Urinary bladder (tissue), 4 donors: ENCODE results near the gene RASSF3. TPM values are rescaled to one million over a fixed set of nuclear protein-coding genes. Genes with fewer than 3 reads are reported as not detected.

Experiments
- DNase-seq: peaks from one replicate; pipeline ENCODE4 v3.0.0-alpha.2; 2015; ENCODE audit errors: extremely low spot score
- H3K27ac ChIP-seq: one replicate; pipeline ENCODE4 v1.5.1; 2013; ENCODE audit warnings: low read depth, mild to moderate bottlenecking, moderate library complexity
- H3K36me3 ChIP-seq: one replicate; pipeline ENCODE4 v1.6.1; 2013; ENCODE audit warnings: mild to moderate bottlenecking, moderate library complexity; ENCODE audit not compliant: insufficient read depth
- H3K4me1 ChIP-seq: one replicate; pipeline ENCODE4 v1.6.1; 2013; ENCODE audit warnings: mild to moderate bottlenecking, moderate library complexity; ENCODE audit not compliant: insufficient read depth
- H3K4me3 ChIP-seq: one replicate; pipeline ENCODE4 v1.5.1; 2013; ENCODE audit warnings: low read depth, low read length
- WGBS: extraction: QIAGEN DNeasy Blood & Tissue Kit; methylation state at CpG from one replicate; pipeline ENCODE4 v1.1.7; 2013; 5-methylcytosine and 5-hydroxymethylcytosine counted together
- polyA plus RNA-seq: library from polyadenylated mRNA; stranded (reverse); fragments of 200-250 nt; gene quantifications from one replicate; pipeline ENCODE4 v1.2.3, GENCODE V29; 2013
- total RNA-seq: library from RNA; depleted of rRNA; stranded (reverse); fragments of >200 nt; gene quantifications from one replicate; pipeline ENCODE4 v1.2.3, GENCODE V29; 2014
- donor health status: healthy with polysubstance abuse.
- donor health status: healthy.

The RASSF3 gene, protein sequence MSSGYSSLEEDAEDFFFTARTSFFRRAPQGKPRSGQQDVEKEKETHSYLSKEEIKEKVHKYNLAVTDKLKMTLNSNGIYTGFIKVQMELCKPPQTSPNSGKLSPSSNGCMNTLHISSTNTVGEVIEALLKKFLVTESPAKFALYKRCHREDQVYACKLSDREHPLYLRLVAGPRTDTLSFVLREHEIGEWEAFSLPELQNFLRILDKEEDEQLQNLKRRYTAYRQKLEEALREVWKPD
- total RNA-seq (50.4 TPM), polyA plus RNA-seq (112 TPM)

DNA sequence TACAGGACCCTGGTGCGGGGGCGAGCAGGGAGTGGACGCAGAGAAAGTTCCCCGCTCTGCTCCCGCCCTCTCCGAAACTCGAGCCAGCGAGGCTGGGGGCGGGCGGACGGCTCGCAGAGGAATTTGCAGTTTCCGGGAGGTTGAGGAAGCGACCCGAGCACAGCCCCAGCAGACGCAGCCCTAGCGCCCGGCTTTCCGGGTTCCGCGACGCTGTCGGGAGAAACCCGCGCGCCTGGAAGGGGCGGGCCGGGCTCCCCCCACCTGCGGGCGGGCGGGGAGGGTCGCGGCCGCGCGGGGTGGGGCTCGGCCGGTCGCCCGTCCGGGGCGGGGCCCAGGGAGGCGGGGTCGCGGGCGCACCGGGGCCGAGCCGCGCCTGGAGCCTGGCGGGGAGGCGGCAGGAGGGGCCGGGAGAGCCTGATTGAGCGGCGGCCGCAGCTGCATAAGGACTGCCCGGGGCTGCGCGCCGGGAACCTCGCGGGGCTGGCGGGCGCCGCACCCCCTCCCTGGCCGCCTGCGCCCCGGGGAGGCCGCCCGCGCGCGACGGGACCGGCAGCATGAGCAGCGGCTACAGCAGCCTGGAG is at the start of gene RASSF3:
TSS of gene RASSF3 (plus strand) at position 417 of the 581 bp plus-strand sequence. CDS start at position 555, 138 bp downstream.
- Histone ChIP-seq H3K27ac (peak within 1 kb of the TSS; percentile 68), H3K4me1 (no peaks in the 10 kb centered on the region), H3K4me3 (peak within 1 kb of the TSS; percentile 85), H3K36me3 (no peaks in the 10 kb centered on the region)
- under 1% methylated on average over 76 of the region's 76 CpGs for WGBS
- no peak for DNase-seq

- no peaks in the 10 kb centered on the region for H3K36me3 ChIP-seq
- no peak overlapping the region for H3K4me3 ChIP-seq
- 88% methylated on average over 9 of the region's 9 CpGs for WGBS
- no peaks in the 10 kb centered on the region for H3K4me1 ChIP-seq
- no peak overlapping the region for H3K27ac ChIP-seq
- DNase-seq = no peak
Observed at GRCh38 chr12:64561302-64562136, 48.8 kb upstream of the RASSF3 start.

DNA sequence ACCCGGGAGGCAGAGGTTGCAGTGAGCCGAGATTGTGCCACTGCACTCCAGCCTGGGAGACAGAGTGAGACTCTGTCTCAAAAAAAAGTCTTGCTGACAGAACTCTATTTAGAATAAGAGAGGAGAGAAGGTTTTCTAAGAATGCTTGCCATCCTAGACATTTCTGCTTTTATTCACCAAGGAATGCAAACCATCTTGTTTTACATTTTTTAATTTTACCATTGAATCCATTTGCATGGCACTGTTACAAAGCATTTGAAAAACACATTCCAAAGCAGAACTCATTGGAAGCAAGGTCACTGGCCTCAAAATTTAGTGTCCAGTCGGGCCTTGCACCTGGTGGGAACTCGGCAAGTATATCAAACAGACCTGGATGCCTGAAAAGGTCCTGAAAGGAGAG is 44.2 kb upstream of the RASSF3 start:
- H3K36me3 ChIP-seq = no peaks in the 10 kb centered on the region
- no peak overlapping the region for H3K4me3 ChIP-seq
- H3K27ac ChIP-seq = no peak overlapping the region
- DNase-seq = no peak
- no peaks in the 10 kb centered on the region for H3K4me1 ChIP-seq
- 83% methylated on average over 4 of the region's 4 CpGs for WGBS

DNA sequence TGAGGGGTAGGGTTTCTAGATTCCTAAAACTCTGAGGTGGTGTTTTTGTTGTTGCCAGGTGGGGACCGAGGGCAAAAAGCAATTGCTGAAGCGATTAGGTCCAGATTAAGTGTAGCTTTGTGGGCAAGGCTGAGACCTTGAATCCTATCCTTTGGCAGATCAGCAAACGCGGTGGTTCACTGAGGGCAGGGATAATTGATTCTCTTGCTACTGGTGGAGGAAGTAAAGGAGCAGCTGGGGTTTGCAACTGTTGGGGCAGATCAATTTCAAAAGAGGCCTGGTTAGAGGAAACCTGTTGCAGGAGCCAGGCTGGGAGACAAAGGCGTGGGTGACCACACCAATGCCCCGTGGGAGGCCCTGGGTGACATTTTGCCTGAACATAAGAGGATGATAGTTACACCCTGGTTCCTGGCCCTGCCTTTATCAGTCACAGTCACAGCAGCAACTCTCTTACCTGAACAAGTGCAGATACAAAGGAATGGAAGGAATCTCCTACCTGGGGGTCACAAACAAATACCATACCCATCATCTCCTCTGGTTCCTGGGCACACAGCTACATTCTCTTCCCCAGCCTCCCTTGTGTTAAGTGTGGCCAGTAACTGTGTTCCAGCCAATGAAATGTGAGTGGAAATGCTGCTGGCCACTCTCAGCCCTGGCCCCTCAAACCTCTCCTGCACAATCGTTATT is 43.3 kb upstream of the RASSF3 start:
- H3K27ac ChIP-seq = no peak overlapping the region
- H3K36me3 ChIP-seq = no peaks in the 10 kb centered on the region
- no peaks in the 10 kb centered on the region for H3K4me1 ChIP-seq
- DNase-seq = no peak
- no peak overlapping the region for H3K4me3 ChIP-seq
- WGBS = 91% methylated on average over 7 of the region's 7 CpGs

GRCh38 chr12:64567570-64567969 is 42.7 kb upstream of the RASSF3 start:
- DNase-seq = no peak
- H3K4me1 ChIP-seq = no peaks in the 10 kb centered on the region
- no peak overlapping the region for H3K4me3 ChIP-seq
- H3K36me3 ChIP-seq = no peaks in the 10 kb centered on the region
- WGBS = 90% methylated on average over 8 of the region's 8 CpGs
- no peak overlapping the region for H3K27ac ChIP-seq

DNA sequence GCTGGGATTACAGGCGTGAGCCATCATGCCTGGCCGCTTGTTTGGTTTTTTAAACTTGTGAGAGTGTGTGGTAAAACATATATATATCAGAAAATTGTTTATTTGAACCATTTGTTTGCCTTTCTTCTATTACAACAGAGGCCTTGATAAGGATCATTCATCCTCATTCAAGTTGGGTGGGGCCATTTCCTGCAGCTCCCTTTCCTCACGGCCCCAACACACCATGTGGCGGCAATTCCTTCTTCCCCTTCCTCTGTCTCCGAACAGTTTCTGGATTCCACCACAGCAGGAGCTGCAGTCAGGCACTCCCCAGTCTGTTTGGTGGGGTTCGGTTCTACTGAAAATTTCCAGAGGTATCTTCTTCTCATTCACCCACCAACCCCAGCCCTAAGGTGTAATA is 42.0 kb upstream of the RASSF3 start:
- Histone ChIP-seq H3K27ac (no peak overlapping the region), H3K36me3 (no peaks in the 10 kb centered on the region), H3K4me1 (no peaks in the 10 kb centered on the region), H3K4me3 (no peak overlapping the region)
- 75% methylated on average over 6 of the region's 6 CpGs for WGBS
- no peak for DNase-seq

DNA sequence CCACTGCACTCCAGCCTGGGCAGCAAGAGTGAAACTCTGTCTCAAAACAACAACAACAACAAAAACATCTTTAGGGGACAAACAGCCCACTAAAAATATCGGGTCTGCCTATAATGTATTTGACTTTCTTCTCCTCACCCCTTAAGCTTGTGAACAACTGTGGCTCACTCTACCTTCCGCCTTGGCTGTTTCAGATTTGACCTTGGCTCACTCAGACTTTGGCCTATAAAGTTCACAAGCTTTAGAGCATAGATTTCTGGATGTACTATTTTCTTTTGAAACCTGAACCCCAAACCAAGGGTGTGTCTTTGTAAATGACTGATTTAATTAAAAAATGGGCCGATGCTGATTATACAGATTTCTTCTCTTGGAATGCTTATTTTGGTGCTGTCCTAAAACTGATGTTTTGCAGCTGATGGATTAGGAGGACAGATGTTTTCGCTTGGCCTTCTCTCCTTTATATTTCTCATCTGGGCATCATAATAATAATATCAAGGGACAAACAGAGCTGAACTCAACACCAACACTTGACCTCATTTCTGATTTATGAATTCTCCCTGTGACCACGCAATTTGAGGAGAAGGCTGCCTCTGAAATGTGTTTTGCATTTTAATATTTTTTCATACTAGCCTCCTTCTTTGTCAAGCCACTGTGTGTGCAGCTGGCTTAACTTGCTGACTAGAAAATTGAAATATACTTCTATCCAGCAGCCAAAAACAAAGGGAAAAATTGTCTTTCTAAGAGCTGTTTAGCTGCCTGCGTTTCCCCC is 40.2 kb upstream of the RASSF3 start:
- DNase-seq = no peak
- Histone ChIP-seq H3K27ac (no peak overlapping the region), H3K36me3 (no peaks in the 10 kb centered on the region), H3K4me1 (no peaks in the 10 kb centered on the region), H3K4me3 (no peak overlapping the region)
- 59% methylated on average over 6 of the region's 6 CpGs for WGBS

- WGBS = 60% methylated on average over 2 of the region's 2 CpGs
Observed at GRCh38 chr12:64571411-64571810, 38.9 kb upstream of the RASSF3 start.

DNA sequence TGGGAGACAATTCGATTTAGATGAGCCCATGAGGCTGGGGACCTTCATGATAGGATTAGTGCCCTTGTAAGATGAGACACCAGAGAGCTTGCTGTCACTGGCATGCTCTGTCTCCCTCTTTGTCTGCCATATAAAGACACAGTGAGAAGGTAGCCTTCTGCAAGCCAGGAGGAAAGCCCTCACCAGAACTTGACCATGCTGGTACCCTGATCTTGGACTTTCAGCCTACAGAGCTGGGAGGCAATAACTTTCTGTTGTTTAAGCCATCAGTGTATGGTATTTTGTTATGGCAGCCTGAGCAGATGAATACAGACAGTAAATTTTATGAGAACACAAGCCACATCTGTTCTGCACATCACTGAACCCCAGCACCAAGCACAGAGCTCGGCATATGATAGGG is 38.1 kb upstream of the RASSF3 start:
- no peak overlapping the region for H3K27ac ChIP-seq
- H3K4me3 ChIP-seq = no peak overlapping the region
- DNase-seq = no peak
- H3K36me3 ChIP-seq = no peaks in the 10 kb centered on the region
- no peaks in the 10 kb centered on the region for H3K4me1 ChIP-seq
- 90% methylated on average over 2 of the region's 2 CpGs for WGBS

More at GRCh38 chr12:64571411-64571810, 38.9 kb upstream of the RASSF3 start:
- H3K4me3 ChIP-seq = no peak overlapping the region
- H3K36me3 ChIP-seq = no peaks in the 10 kb centered on the region
- no peak overlapping the region for H3K27ac ChIP-seq
- no peak for DNase-seq
- H3K4me1 ChIP-seq = no peaks in the 10 kb centered on the region

DNA sequence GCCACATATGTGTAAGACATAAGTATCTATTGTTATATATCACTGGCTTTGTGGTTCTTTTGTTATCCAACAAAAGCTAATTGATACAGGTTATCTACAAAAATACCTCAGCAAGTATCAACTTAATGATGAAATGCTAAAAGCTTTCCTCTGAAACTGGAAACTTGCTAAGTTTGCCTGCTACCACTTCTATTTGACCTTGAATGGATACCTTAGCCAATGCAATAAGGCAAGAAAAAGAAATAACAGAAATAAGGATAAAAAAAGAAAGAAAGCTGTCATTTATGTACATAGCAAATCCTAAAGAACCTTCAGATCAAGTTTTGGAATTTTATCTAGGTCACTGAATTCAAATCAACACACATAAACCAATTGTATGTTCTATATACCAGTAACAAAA is 35.5 kb upstream of the RASSF3 start:
- DNase-seq = no peak
- no peak overlapping the region for H3K4me3 ChIP-seq
- H3K4me1 ChIP-seq = no peaks in the 10 kb centered on the region
- no peaks in the 10 kb centered on the region for H3K36me3 ChIP-seq
- H3K27ac ChIP-seq = no peak overlapping the region

DNA sequence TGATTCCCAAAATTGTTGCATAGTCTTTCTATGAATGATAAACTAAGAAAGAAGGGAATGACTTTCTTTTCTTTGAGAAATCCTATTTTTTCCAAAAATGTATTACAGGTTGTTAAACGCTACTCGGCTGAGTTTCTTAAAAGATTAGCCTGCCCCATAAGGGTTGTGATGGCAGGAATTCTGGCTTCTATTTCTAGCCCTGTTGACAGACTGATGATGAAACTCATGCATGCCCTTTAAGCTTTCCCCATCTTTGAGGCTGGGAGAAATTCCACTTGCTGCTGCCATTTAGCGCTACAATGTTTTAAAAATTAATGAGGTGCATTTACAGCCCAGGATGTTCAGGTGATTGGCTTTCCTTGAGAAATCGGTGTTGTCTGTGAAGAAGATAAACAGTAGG is 33.2 kb upstream of the RASSF3 start:
- 75% methylated on average over 4 of the region's 4 CpGs for WGBS
- no peaks in the 10 kb centered on the region for H3K36me3 ChIP-seq
- H3K4me1 ChIP-seq = no peaks in the 10 kb centered on the region

GRCh38 chr12:64578566-64578965 is 31.7 kb upstream of the RASSF3 start:
- WGBS = 87% methylated on average over 4 of the region's 4 CpGs
- Histone ChIP-seq H3K4me1 (no peaks in the 10 kb centered on the region), H3K4me3 (no peak overlapping the region), H3K27ac (no peak overlapping the region), H3K36me3 (no peaks in the 10 kb centered on the region)
- DNase-seq = no peak

More for the DNA sequence above, 33.2 kb upstream of the RASSF3 start:
- Histone ChIP-seq H3K27ac (no peak overlapping the region), H3K4me3 (no peak overlapping the region)
- DNase-seq = no peak

DNA sequence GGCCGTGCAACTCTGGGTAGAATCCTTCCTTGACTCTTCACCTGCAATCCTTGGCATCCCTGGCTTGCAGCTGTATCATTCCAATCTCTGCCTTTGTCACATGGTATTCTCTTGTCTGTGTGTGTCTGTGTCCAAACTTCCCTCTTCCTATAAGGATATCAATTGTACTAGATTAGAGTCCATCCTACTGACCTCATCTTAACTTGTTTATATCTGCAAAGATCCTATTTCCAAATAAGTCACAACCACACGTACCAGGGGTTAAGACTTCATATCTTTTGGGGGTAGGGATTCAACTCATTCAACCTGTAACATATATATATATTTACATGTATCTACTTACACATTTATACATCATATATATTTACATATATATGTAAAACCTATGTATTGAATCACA is 29.6 kb upstream of the RASSF3 start:
- no peak overlapping the region for H3K4me3 ChIP-seq
- no peaks in the 10 kb centered on the region for H3K4me1 ChIP-seq
- no peak overlapping the region for H3K27ac ChIP-seq
- H3K36me3 ChIP-seq = no peaks in the 10 kb centered on the region
- 66% methylated on average over 2 of the region's 2 CpGs for WGBS
- no peak for DNase-seq
